ENCODE measurements around the gene MAT2A. TPM values are rescaled to one million over a fixed set of nuclear protein-coding genes. Genes with fewer than 3 reads are reported as not detected.

Gene MAT2A
- total RNA-seq, 1 donor from 2014 or later, result 168 TPM

- DNase-seq (ENCODE audit: low spot score) (no peak), ATAC-seq (no peak)
- intact Hi-C loops (cut with DNase I), result no loop called here
Measured at GRCh38 chr2:85564144-85564563, 25.2 kb downstream of the MAT2A start.

- intact Hi-C loops (cut with DNase I), result no loop called here
- no peak for DNase-seq (ENCODE audit: low spot score)
- no peak for ATAC-seq
Measured at GRCh38 chr2:85566265-85566664, 27.3 kb downstream of the MAT2A start.

- no peak for ATAC-seq
Measured at GRCh38 chr2:85575739-85576138, 36.8 kb downstream of the MAT2A start.

GRCh38 chr2:85577063-85577385, 38.1 kb downstream of the MAT2A start:
- ATAC-seq (no peak), DNase-seq (ENCODE audit: low spot score) (no peak)
- intact Hi-C loops (cut with DNase I), result no loop called here

More at GRCh38 chr2:85575739-85576138, 36.8 kb downstream of the MAT2A start:
- no peak for DNase-seq (ENCODE audit: low spot score)
- intact Hi-C loops (cut with DNase I), result no loop called here

GRCh38 chr2:85577386-85578242, 38.6 kb downstream of the MAT2A start, which contains the start of gene VAMP8:
TSS of gene VAMP8 (plus strand) at chr2:85577586. CDS start at chr2:85577647, 61 bp downstream.
- intact Hi-C loops (cut with DNase I), result no loop called here
- DNase-seq (ENCODE audit: low spot score) (no peak), ATAC-seq (peak; percentile 48)

- ATAC-seq (peak; percentile 78), DNase-seq (ENCODE audit: low spot score) (no peak)
- intact Hi-C loops (cut with DNase I), result no loop called here
Measured at GRCh38 chr2:85578243-85579180, 39.5 kb downstream of the MAT2A start.

- ATAC-seq (peak; percentile 51), DNase-seq (ENCODE audit: low spot score) (no peak)
- intact Hi-C loops (cut with DNase I), result no loop called here
Measured at GRCh38 chr2:85579266-85579935, 40.4 kb downstream of the MAT2A start.

GRCh38 chr2:85580206-85580605, 41.2 kb downstream of the MAT2A start:
- no peak for DNase-seq (ENCODE audit: low spot score)
- ATAC-seq, result no peak
- intact Hi-C loops (cut with DNase I), result no loop called here

GRCh38 chr2:85582492-85582891, 43.5 kb downstream of the MAT2A start:
- DNase-seq (ENCODE audit: low spot score) (no peak), ATAC-seq (no peak)

GRCh38 chr2:85583667-85584353, 44.8 kb downstream of the MAT2A start:
- intact Hi-C loops (cut with DNase I), result no loop called here
- no peak for DNase-seq (ENCODE audit: low spot score)

More at GRCh38 chr2:85582492-85582891, 43.5 kb downstream of the MAT2A start:
- intact Hi-C loops (cut with DNase I), result no loop called here

GRCh38 chr2:85584354-85584856, 45.4 kb downstream of the MAT2A start, which contains the start of gene VAMP5:
TSS of gene VAMP5 (plus strand) at chr2:85584431. CDS start at chr2:85584491, 60 bp downstream.
- intact Hi-C loops (cut with DNase I), result no loop called here
- DNase-seq (ENCODE audit: low spot score) (peak; percentile 71), ATAC-seq (peak; percentile 58)

More at GRCh38 chr2:85583667-85584353, 44.8 kb downstream of the MAT2A start:
- ATAC-seq, result no peak

GRCh38 chr2:85584857-85585780, 46.2 kb downstream of the MAT2A start:
- no peak for DNase-seq (ENCODE audit: low spot score)
- intact Hi-C loops (cut with DNase I), result no loop called here
- ATAC-seq, result peak; percentile 33

- intact Hi-C loops (cut with DNase I), result no loop called here
- ATAC-seq, result peak; percentile 11
Measured at GRCh38 chr2:85585781-85586105, 46.8 kb downstream of the MAT2A start.

GRCh38 chr2:85588236-85588635, 49.3 kb downstream of the MAT2A start:
- intact Hi-C loops (cut with DNase I), result no loop called here
- DNase-seq (ENCODE audit: low spot score), result no peak
- ATAC-seq, result no peak

More at GRCh38 chr2:85585781-85586105, 46.8 kb downstream of the MAT2A start:
- DNase-seq (ENCODE audit: low spot score), result no peak

- intact Hi-C loops (cut with DNase I), result no loop called here
- ATAC-seq (no peak), DNase-seq (ENCODE audit: low spot score) (no peak)
Measured at GRCh38 chr2:85588645-85589044, 49.7 kb downstream of the MAT2A start.

GRCh38 chr2:85589181-85589580, 50.2 kb downstream of the MAT2A start:
- DNase-seq (ENCODE audit: low spot score) (no peak), ATAC-seq (no peak)
- intact Hi-C loops (cut with DNase I), result no loop called here

GRCh38 chr2:85589982-85590791, 51.2 kb downstream of the MAT2A start:
- intact Hi-C loops (cut with DNase I), result no loop called here
- DNase-seq (ENCODE audit: low spot score) (no peak), ATAC-seq (peak; percentile 64)
